ENCODE measurements around the gene KIR3DL2.
"Not testable (repeated sequence)": the region's sequence is repeated elsewhere in the genome, so short reads cannot be mapped to it uniquely, and the experiment has no call there.

DNA sequence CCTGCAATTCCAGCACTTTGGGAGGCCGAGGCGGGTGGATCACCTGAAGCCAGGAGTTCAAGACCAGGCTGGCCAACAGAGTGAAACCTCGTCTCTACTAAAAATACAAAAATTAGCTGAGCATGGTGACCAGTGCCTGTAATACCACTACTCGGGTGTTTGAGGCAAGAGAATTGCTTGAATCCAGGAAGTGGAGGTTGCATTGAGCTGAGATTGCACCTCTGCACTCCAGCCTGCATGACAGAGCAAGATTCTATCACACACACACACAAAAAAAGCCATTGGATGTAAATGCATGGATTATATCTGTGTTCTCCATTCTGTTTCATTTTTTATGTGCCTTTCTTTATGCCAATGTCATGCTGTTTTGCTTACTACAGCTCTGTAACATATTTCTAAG lies 25.8 kb upstream of the KIR3DL2 start:
- TF ChIP-seq, protein P1, sequence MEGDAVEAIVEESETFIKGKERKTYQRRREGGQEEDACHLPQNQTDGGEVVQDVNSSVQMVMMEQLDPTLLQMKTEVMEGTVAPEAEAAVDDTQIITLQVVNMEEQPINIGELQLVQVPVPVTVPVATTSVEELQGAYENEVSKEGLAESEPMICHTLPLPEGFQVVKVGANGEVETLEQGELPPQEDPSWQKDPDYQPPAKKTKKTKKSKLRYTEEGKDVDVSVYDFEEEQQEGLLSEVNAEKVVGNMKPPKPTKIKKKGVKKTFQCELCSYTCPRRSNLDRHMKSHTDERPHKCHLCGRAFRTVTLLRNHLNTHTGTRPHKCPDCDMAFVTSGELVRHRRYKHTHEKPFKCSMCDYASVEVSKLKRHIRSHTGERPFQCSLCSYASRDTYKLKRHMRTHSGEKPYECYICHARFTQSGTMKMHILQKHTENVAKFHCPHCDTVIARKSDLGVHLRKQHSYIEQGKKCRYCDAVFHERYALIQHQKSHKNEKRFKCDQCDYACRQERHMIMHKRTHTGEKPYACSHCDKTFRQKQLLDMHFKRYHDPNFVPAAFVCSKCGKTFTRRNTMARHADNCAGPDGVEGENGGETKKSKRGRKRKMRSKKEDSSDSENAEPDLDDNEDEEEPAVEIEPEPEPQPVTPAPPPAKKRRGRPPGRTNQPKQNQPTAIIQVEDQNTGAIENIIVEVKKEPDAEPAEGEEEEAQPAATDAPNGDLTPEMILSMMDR (IDR thresholded peaks at IDR 0.05; ENCODE audit: insufficient read depth, low read length): not testable (repeated sequence)
- not testable (repeated sequence) for TF ChIP-seq GABPA (IDR thresholded peaks at IDR 0.05; ENCODE audit: low read depth); POLR2AphosphoS5 (IDR thresholded peaks at IDR 0.05; ENCODE audit: low read depth); SPI1 (IDR thresholded peaks at IDR 0.05; ENCODE audit: borderline replicate concordance, low read depth)
- TF ChIP-seq, protein P2, sequence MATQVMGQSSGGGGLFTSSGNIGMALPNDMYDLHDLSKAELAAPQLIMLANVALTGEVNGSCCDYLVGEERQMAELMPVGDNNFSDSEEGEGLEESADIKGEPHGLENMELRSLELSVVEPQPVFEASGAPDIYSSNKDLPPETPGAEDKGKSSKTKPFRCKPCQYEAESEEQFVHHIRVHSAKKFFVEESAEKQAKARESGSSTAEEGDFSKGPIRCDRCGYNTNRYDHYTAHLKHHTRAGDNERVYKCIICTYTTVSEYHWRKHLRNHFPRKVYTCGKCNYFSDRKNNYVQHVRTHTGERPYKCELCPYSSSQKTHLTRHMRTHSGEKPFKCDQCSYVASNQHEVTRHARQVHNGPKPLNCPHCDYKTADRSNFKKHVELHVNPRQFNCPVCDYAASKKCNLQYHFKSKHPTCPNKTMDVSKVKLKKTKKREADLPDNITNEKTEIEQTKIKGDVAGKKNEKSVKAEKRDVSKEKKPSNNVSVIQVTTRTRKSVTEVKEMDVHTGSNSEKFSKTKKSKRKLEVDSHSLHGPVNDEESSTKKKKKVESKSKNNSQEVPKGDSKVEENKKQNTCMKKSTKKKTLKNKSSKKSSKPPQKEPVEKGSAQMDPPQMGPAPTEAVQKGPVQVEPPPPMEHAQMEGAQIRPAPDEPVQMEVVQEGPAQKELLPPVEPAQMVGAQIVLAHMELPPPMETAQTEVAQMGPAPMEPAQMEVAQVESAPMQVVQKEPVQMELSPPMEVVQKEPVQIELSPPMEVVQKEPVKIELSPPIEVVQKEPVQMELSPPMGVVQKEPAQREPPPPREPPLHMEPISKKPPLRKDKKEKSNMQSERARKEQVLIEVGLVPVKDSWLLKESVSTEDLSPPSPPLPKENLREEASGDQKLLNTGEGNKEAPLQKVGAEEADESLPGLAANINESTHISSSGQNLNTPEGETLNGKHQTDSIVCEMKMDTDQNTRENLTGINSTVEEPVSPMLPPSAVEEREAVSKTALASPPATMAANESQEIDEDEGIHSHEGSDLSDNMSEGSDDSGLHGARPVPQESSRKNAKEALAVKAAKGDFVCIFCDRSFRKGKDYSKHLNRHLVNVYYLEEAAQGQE (IDR thresholded peaks at IDR 0.05; ENCODE audit: insufficient replicate concordance, low read depth): not testable (repeated sequence)
